Upper lobe of left lung (tissue), 4 donors: Measurements from ENCODE around the gene TAOK1.

Source experiments
- CTCF ChIP-seq, 6 experiments: fragments of 450-650 bp in 4 of 6; fragments of 200-600 bp in 2 of 6; sonication (generic) in 2 of 6; IDR thresholded peaks; one replicate each; pipeline ENCODE4 v1.5.1; 2016 to 2019; ENCODE audit warnings: antibody characterized with exemption in 6 of 6
- EP300 ChIP-seq, 4 donors: sonication (generic); formaldehyde crosslinking; IDR thresholded peaks; one replicate each; pipeline ENCODE4 v1.5.1; 2017; ENCODE audit warnings: antibody characterized with exemption in 4 of 4, control low read depth in 2 of 4
- POLR2A ChIP-seq, 4 donors: fragments of 450-650 bp; IDR thresholded peaks; one replicate each; pipeline ENCODE4 v1.5.1; 2016 to 2017; ENCODE audit warnings: antibody characterized with exemption in 4 of 4, mild to moderate bottlenecking in 2 of 4
- POLR2AphosphoS5 ChIP-seq, 2 donors: sonication (generic); formaldehyde crosslinking; IDR thresholded peaks; one replicate each; pipeline ENCODE4 v1.5.1; 2017; ENCODE audit warnings: antibody characterized with exemption in 2 of 2

GRCh38 chr17:29495011-29495410 lies 104.8 kb downstream of the TAOK1 start:
- TF ChIP-seq CTCF (IDR thresholded peaks at IDR 0.05) (no peak), EP300 (IDR thresholded peaks at IDR 0.05) (no peak), POLR2A (IDR thresholded peaks at IDR 0.05) (no peak), POLR2AphosphoS5 (IDR thresholded peaks at IDR 0.05) (no peak)
